Gastroesophageal sphincter (tissue), 4 donors: ENCODE data around the gene CSF2. TPM values are rescaled to one million over a fixed set of nuclear protein-coding genes. Genes with fewer than 3 reads are reported as not detected.

Source experiments
- ATAC-seq: fragments of 150-250 bp; one replicate; pipeline ENCODE4 v1.9.1; 2016; ENCODE audit warnings: mild to moderate bottlenecking, moderate library complexity
- H3K27ac ChIP-seq, 4 donors: fragments of 200-600 bp; sonication (generic) in 3 of 4; 1 replicate in 3 of 4; 2 replicates in 1 of 4; pipeline ENCODE4 v1.5.1; 2016 to 2019
- H3K27me3 ChIP-seq: fragments of 200-600 bp; sonication (generic); one replicate; pipeline ENCODE4 v1.5.1; 2019
- H3K36me3 ChIP-seq, 2 donors: fragments of 200-600 bp; sonication (generic); one replicate each; pipeline ENCODE4 v1.5.1; 2019; ENCODE audit warnings: control low read depth in 1 of 2
- H3K4me1 ChIP-seq, 3 donors: fragments of 200-600 bp; sonication (generic); 1 replicate in 2 of 3; 2 replicates in 1 of 3; pipeline ENCODE4 v1.5.1; 2016 to 2019; ENCODE audit warnings: control low read depth in 2 of 3
- H3K4me3 ChIP-seq, 2 donors: fragments of 200-600 bp; sonication (generic); one replicate each; pipeline ENCODE4 v1.5.1; 2019; ENCODE audit warnings: mild to moderate bottlenecking in 1 of 2, moderate library complexity in 1 of 2
- H3K9me3 ChIP-seq, 3 donors: fragments of 200-600 bp; sonication (generic); one replicate each; pipeline ENCODE4 v1.5.1; 2017 to 2019; ENCODE audit warnings: control low read depth in 2 of 3
- EP300 ChIP-seq: sonication (generic); formaldehyde crosslinking; IDR thresholded peaks from one replicate; pipeline ENCODE4 v1.6.1; 2017; ENCODE audit warnings: antibody characterized with exemption, mild to moderate bottlenecking
- POLR2A ChIP-seq, 2 donors: fragments of 450-650 bp; IDR thresholded peaks; one replicate each; pipeline ENCODE4 v1.6.1; 2017; ENCODE audit warnings: antibody characterized with exemption in 2 of 2, mild to moderate bottlenecking in 2 of 2, moderate library complexity in 1 of 2
- POLR2AphosphoS5 ChIP-seq: sonication (generic); formaldehyde crosslinking; IDR thresholded peaks from one replicate; pipeline ENCODE4 v1.6.1; 2017; ENCODE audit warnings: antibody characterized with exemption
- WGBS, 2 donors: methylation state at CpG; one replicate each; pipeline ENCODE4 v1.1.5; 2018; ENCODE audit warnings: low coverage in 1 of 2; 5-methylcytosine and 5-hydroxymethylcytosine counted together
- total RNA-seq, 4 donors: library from RNA; depleted of rRNA; stranded (reverse); fragments of >200 nt; gene quantifications; one replicate each; pipeline ENCODE4 v1.1.0, GENCODE V29; 2016
- TF ChIP-seq, protein P1 (sequence below), 4 experiments: fragments of 200-600 bp in 2 of 4; fragments of 450-650 bp in 2 of 4; sonication (generic) in 1 of 4; IDR thresholded peaks; one replicate each; pipeline ENCODE4 v1.5.1; 2017 to 2019; ENCODE audit warnings: antibody characterized with exemption in 4 of 4, mild to moderate bottlenecking in 2 of 4, moderate library complexity in 2 of 4

The CSF2 gene
- total RNA-seq, 4 donors from 2014 or later = 1.1 TPM; not detected in 3

DNA sequence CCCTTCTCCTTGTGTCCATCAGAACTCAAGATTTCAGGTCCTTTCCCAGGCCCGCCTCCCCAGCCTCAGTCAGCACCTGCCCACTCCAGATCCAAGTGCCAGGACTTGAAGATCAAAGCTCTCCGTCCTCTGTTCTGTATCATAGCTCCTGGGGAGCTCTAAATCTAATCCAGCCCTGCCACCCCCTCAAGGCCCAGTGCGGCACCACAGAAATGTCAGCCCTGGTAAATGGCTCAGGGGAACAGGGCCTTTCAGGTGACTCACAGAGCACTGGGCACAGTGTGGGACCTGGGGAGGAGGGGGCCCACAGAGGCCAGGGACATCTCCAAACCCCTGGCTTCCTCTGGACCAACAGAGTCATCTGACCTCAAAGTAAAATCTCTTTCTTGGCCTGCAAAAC, 6.0 kb downstream of the CSF2 start:
- TF ChIP-seq, protein P1, sequence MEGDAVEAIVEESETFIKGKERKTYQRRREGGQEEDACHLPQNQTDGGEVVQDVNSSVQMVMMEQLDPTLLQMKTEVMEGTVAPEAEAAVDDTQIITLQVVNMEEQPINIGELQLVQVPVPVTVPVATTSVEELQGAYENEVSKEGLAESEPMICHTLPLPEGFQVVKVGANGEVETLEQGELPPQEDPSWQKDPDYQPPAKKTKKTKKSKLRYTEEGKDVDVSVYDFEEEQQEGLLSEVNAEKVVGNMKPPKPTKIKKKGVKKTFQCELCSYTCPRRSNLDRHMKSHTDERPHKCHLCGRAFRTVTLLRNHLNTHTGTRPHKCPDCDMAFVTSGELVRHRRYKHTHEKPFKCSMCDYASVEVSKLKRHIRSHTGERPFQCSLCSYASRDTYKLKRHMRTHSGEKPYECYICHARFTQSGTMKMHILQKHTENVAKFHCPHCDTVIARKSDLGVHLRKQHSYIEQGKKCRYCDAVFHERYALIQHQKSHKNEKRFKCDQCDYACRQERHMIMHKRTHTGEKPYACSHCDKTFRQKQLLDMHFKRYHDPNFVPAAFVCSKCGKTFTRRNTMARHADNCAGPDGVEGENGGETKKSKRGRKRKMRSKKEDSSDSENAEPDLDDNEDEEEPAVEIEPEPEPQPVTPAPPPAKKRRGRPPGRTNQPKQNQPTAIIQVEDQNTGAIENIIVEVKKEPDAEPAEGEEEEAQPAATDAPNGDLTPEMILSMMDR (IDR thresholded peaks at IDR 0.05) = no peak
- TF ChIP-seq EP300 = no peak
- TF ChIP-seq POLR2A (IDR thresholded peaks at IDR 0.05) = no peak
- no peak for TF ChIP-seq POLR2AphosphoS5
- no peaks in the 10 kb centered on the region for H3K27me3 ChIP-seq
- H3K4me1 ChIP-seq = no peaks in the 10 kb centered on the region
- H3K9me3 ChIP-seq = no peaks in the 10 kb centered on the region
- ATAC-seq = no peak
- no peaks in the 10 kb centered on the region for H3K36me3 ChIP-seq
- H3K27ac ChIP-seq = no peak overlapping the region
- no peak overlapping the region for H3K4me3 ChIP-seq
- 63% methylated on average over 2 of the region's 3 CpGs; no CpG with 5 or more reads in 1 of the 2 donors for WGBS, 2 donors

- no peak for TF ChIP-seq EP300
- TF ChIP-seq, protein P1 (IDR thresholded peaks at IDR 0.05) = no peak
- no peak for TF ChIP-seq POLR2AphosphoS5
- no peak for TF ChIP-seq POLR2A (IDR thresholded peaks at IDR 0.05)
- no peaks in the 10 kb centered on the region for H3K9me3 ChIP-seq
- no peak for ATAC-seq
- H3K4me3 ChIP-seq = no peak overlapping the region
- no peaks in the 10 kb centered on the region for H3K36me3 ChIP-seq
- no peaks in the 10 kb centered on the region for H3K27me3 ChIP-seq
- no peak overlapping the region for H3K27ac ChIP-seq
- peaks cover 0 to under 1% (median 0%) of the 10 kb centered on the region in 3 donors for H3K4me1 ChIP-seq
- no CpG with 5 or more reads among the region's 3 CpGs for WGBS, 2 donors
Measured at GRCh38 chr5:132080595-132080994, 7.0 kb downstream of the CSF2 start.

GRCh38 chr5:132081458-132081857, 7.9 kb downstream of the CSF2 start:
- TF ChIP-seq EP300 (no peak), POLR2AphosphoS5 (no peak), POLR2A (IDR thresholded peaks at IDR 0.05) (no peak)
- TF ChIP-seq, protein P1 (IDR thresholded peaks at IDR 0.05) = no peak
- no peaks in the 10 kb centered on the region for H3K9me3 ChIP-seq
- H3K4me1 ChIP-seq = peaks cover 0 to 9% (median 7%) of the 10 kb centered on the region in 3 donors
- H3K27me3 ChIP-seq = no peaks in the 10 kb centered on the region
- H3K27ac ChIP-seq = no peak overlapping the region
- ATAC-seq = no peak
- no peak overlapping the region for H3K4me3 ChIP-seq
- H3K36me3 ChIP-seq = no peaks in the 10 kb centered on the region
- WGBS, 2 donors = no CpG with 5 or more reads among the region's 3 CpGs

DNA sequence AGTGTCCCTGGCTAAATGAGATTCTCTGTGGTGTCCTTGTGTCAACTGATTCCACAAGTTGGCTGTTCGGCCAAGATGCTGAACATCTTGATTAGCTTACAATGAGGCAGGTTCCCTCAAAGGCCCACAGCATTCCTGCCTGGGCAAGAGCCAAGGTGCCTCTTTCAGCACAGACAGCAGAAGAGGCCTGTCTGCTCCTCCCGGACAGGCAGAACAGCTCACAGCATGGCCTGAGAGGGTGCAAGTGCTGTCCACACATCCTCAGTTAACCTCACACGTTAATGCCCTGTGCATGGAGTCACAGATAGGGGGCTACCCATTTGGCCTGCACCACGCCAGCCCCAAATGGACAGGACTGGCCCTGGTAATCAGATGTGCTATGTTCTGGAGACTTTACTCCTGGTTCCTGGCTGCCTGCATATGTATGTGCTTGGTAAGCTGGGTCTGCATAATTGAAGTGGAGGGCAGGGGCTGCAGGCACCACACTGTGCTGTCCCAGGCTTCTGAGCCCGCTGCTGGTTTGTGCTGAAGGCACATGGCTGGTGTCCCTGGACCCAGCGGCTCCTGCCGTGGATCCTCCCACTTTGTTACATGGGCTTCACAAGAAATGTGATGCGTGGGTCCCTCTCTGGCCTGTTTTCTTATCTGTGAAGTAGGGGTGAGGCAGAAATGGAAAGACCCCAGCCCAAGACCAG, 8.9 kb downstream of the CSF2 start:
- no peak for ATAC-seq
- 88% methylated on average over 3 of the region's 8 CpGs; no CpG with 5 or more reads in 1 of the 2 donors for WGBS, 2 donors

More for the DNA sequence above, 8.9 kb downstream of the CSF2 start:
- Histone ChIP-seq H3K27me3 (no peaks in the 10 kb centered on the region), H3K36me3 (no peaks in the 10 kb centered on the region), H3K4me1 (peaks cover 0 to 15% (median 11%) of the 10 kb centered on the region in 3 donors), H3K27ac (no peak overlapping the region), H3K9me3 (no peaks in the 10 kb centered on the region), H3K4me3 (no peak overlapping the region)
- no peak for TF ChIP-seq POLR2A (IDR thresholded peaks at IDR 0.05)
- TF ChIP-seq EP300 = no peak
- TF ChIP-seq POLR2AphosphoS5 = no peak
- TF ChIP-seq, protein P1 (IDR thresholded peaks at IDR 0.05) = no peak
